ENCODE measurements around the gene APH1A.

GRCh38 chr1:150268340-150268704 lies 494 bp downstream of the APH1A start:
- no peak for TF ChIP-seq POLR2AphosphoS5 (IDR thresholded peaks at IDR 0.05; ENCODE audit: low read depth, low read length)
- no peak for TF ChIP-seq POLR2A (IDR thresholded peaks at IDR 0.05; ENCODE audit: low read depth, low read length)
